ES-I3 (cell line): ENCODE measurements around the gene ZNF462.
"Not testable (repeated sequence)": the region's sequence is repeated elsewhere in the genome, so short reads cannot be mapped to it uniquely, and the experiment has no call there.

Experiments used
- H3K36me3 ChIP-seq: 2 replicates; pipeline ENCODE4 v1.6.1; 2013; ENCODE audit warnings: mild to moderate bottlenecking, low read length, control low read depth, moderate library complexity; ENCODE audit not compliant: insufficient read depth
- H3K4me1 ChIP-seq: 2 replicates; pipeline ENCODE4 v1.6.1; 2013; ENCODE audit warnings: mild to moderate bottlenecking, control low read depth, low read length; ENCODE audit not compliant: insufficient read depth
- H3K9ac ChIP-seq: 2 replicates; pipeline ENCODE4 v1.6.1; 2013; ENCODE audit warnings: low read depth, mild to moderate bottlenecking, low read length, moderate library complexity
- H3K9me3 ChIP-seq: 2 replicates; pipeline ENCODE4 v1.6.1; 2013; ENCODE audit warnings: mild to moderate bottlenecking, low read length, moderate library complexity; ENCODE audit not compliant: control insufficient read depth, insufficient read depth

Gene ZNF462

GRCh38 chr9:106862821-106863720, at the start of gene ZNF462:
TSS of gene ZNF462 (plus strand) at chr9:106863166. CDS start at chr9:106923384, 60,218 bp downstream.
- H3K9me3 ChIP-seq: no peaks in the 10 kb centered on the region
- peaks cover 31% of the 10 kb centered on the region for H3K4me1 ChIP-seq
- H3K9ac ChIP-seq: peak within 1 kb of the TSS; percentile 83
- H3K36me3 ChIP-seq: no peaks in the 10 kb centered on the region

GRCh38 chr9:106816524-106816923, 46.4 kb upstream of the ZNF462 start:
- Histone ChIP-seq H3K9me3 (no peaks in the 10 kb centered on the region), H3K36me3 (no peaks in the 10 kb centered on the region)

GRCh38 chr9:106818034-106818433, 44.9 kb upstream of the ZNF462 start:
- no peaks in the 10 kb centered on the region for H3K9me3 ChIP-seq
- no peaks in the 10 kb centered on the region for H3K4me1 ChIP-seq
- no peaks in the 10 kb centered on the region for H3K36me3 ChIP-seq
- no peak overlapping the region for H3K9ac ChIP-seq

More at GRCh38 chr9:106816524-106816923, 46.4 kb upstream of the ZNF462 start:
- no peak overlapping the region for H3K9ac ChIP-seq
- H3K4me1 ChIP-seq: no peaks in the 10 kb centered on the region

GRCh38 chr9:106820866-106821265, 42.1 kb upstream of the ZNF462 start:
- Histone ChIP-seq H3K4me1 (no peaks in the 10 kb centered on the region), H3K9me3 (no peaks in the 10 kb centered on the region), H3K36me3 (no peaks in the 10 kb centered on the region), H3K9ac (no peak overlapping the region)

- Histone ChIP-seq H3K9me3 (no peaks in the 10 kb centered on the region), H3K4me1 (no peaks in the 10 kb centered on the region), H3K36me3 (no peaks in the 10 kb centered on the region), H3K9ac (no peak overlapping the region)
These were observed 34.9 kb upstream of the ZNF462 start for GRCh38 chr9:106828070-106828469.

- H3K9me3 ChIP-seq: peaks cover 3% of the 10 kb centered on the region; the same call in 1 of the 2 replicates
- H3K4me1 ChIP-seq: no peaks in the 10 kb centered on the region
- H3K36me3 ChIP-seq: no peaks in the 10 kb centered on the region
- no peak overlapping the region for H3K9ac ChIP-seq
These were observed 34.0 kb upstream of the ZNF462 start for GRCh38 chr9:106828965-106829364.

GRCh38 chr9:106829666-106830408, 33.1 kb upstream of the ZNF462 start:
- no peaks in the 10 kb centered on the region for H3K4me1 ChIP-seq
- H3K9me3 ChIP-seq: peaks cover 3% of the 10 kb centered on the region; the same call in 1 of the 2 replicates
- no peaks in the 10 kb centered on the region for H3K36me3 ChIP-seq
- no peak overlapping the region for H3K9ac ChIP-seq

- Histone ChIP-seq H3K9ac (no peak overlapping the region), H3K36me3 (no peaks in the 10 kb centered on the region)
These were observed 32.3 kb upstream of the ZNF462 start for GRCh38 chr9:106830527-106831150.

GRCh38 chr9:106834888-106835287, 28.1 kb upstream of the ZNF462 start:
- Histone ChIP-seq H3K9ac (no peak overlapping the region), H3K36me3 (no peaks in the 10 kb centered on the region), H3K9me3 (peaks cover 3% of the 10 kb centered on the region; the same call in 1 of the 2 replicates), H3K4me1 (no peaks in the 10 kb centered on the region)

More at GRCh38 chr9:106830527-106831150, 32.3 kb upstream of the ZNF462 start:
- H3K4me1 ChIP-seq: no peaks in the 10 kb centered on the region
- H3K9me3 ChIP-seq: peaks cover 3% of the 10 kb centered on the region; the same call in 1 of the 2 replicates

GRCh38 chr9:106835840-106836239, 27.1 kb upstream of the ZNF462 start:
- Histone ChIP-seq H3K4me1 (no peaks in the 10 kb centered on the region), H3K36me3 (no peaks in the 10 kb centered on the region), H3K9me3 (peaks cover 3% of the 10 kb centered on the region; the same call in 1 of the 2 replicates), H3K9ac (no peak overlapping the region)

- Histone ChIP-seq H3K9me3 (no peaks in the 10 kb centered on the region), H3K36me3 (no peaks in the 10 kb centered on the region), H3K9ac (no peak overlapping the region), H3K4me1 (no peaks in the 10 kb centered on the region)
These were observed 19.6 kb upstream of the ZNF462 start for GRCh38 chr9:106843371-106843770.

- H3K9ac ChIP-seq: no peak overlapping the region
- H3K4me1 ChIP-seq: no peaks in the 10 kb centered on the region
- H3K36me3 ChIP-seq: no peaks in the 10 kb centered on the region
- no peaks in the 10 kb centered on the region for H3K9me3 ChIP-seq
These were observed 16.7 kb upstream of the ZNF462 start for GRCh38 chr9:106846307-106846706.

GRCh38 chr9:106846857-106847256, 16.1 kb upstream of the ZNF462 start:
- no peaks in the 10 kb centered on the region for H3K4me1 ChIP-seq
- H3K36me3 ChIP-seq: no peaks in the 10 kb centered on the region
- no peak overlapping the region for H3K9ac ChIP-seq
- H3K9me3 ChIP-seq: no peaks in the 10 kb centered on the region

GRCh38 chr9:106851640-106852039, 11.3 kb upstream of the ZNF462 start:
- H3K9me3 ChIP-seq, H3K9ac ChIP-seq, H3K4me1 ChIP-seq, H3K36me3 ChIP-seq: not testable (repeated sequence)
